ENCODE data around the gene ZSCAN23. TPM values are rescaled to one million over a fixed set of nuclear protein-coding genes. Genes with fewer than 3 reads are reported as not detected.

Gene ZSCAN23
- total and polyA plus RNA-seq, 9 of the 15 experiments (the other 6 are each of a cell fraction or from before 2014, with no cell fraction given) = 0.05 to 0.29 (median 0.21) TPM; not detected in 1

GRCh38 chr6:28489366-28490204 is 46.3 kb upstream of the ZSCAN23 start (continued):
- TF ChIP-seq ZBTB49 (CRISPR knock-in tag; IDR thresholded peaks at IDR 0.05; ENCODE audit: borderline replicate concordance) (no peak), BRF1 (IDR thresholded peaks at IDR 0.05; ENCODE audit: borderline replicate concordance, extremely low read depth, insufficient read length) (no peak), ZNF311 (CRISPR knock-in tag; IDR thresholded peaks at IDR 0.05) (no peak), ZNF778 (CRISPR knock-in tag; IDR thresholded peaks at IDR 0.05) (no peak), HLTF (IDR thresholded peaks at IDR 0.05) (peak; percentile 77; the same call in 1 of the 2 replicates), HDGF (IDR thresholded peaks at IDR 0.05) (0 out of 2 replicates have a peak, but pooled peaks have one; percentile 18), CBX2 (IDR thresholded peaks at IDR 0.05; ENCODE audit: insufficient read depth, low read length, poor library complexity, severe bottlenecking) (no peak), TOE1 (IDR thresholded peaks at IDR 0.05; ENCODE audit: borderline replicate concordance) (peak; percentile 93), TOE1 (CRISPR knock-in tag; IDR thresholded peaks at IDR 0.05; ENCODE audit: borderline replicate concordance, low read depth) (no peak; the same call in 1 of the 2 replicates), ZNF282 (CRISPR knock-in tag; IDR thresholded peaks at IDR 0.05) (no peak), ATF4 (CRISPR knock-in tag; IDR thresholded peaks at IDR 0.05) (0 out of 2 replicates have a peak, but pooled peaks have one; percentile 7), ETV6 (IDR thresholded peaks at IDR 0.05; ENCODE audit: borderline replicate concordance in 1 of 2, low read depth in 2 of 2, low read length in 1 of 2) (no peak), ETV6 (CRISPR knock-in tag; IDR thresholded peaks at IDR 0.05; ENCODE audit: borderline replicate concordance) (no peak), PCBP2 (IDR thresholded peaks at IDR 0.05; ENCODE audit: low read depth, low read length, poor library complexity, severe bottlenecking) (no peak), FOXA3 (CRISPR knock-in tag; conservative IDR thresholded peaks at IDR 0.05 in 1 of 2, IDR thresholded peaks at IDR 0.05 in 1 of 2) (no peak), TAL1 (IDR thresholded peaks at IDR 0.05) (no peak), ETV5 (CRISPR knock-in tag; IDR thresholded peaks at IDR 0.05; ENCODE audit: low read depth) (no peak), ZNF395 (CRISPR knock-in tag; IDR thresholded peaks at IDR 0.05) (no peak; the same call in none of the 2 replicates), ZNF232 (CRISPR knock-in tag; IDR thresholded peaks at IDR 0.05) (no peak), SIX5 (IDR thresholded peaks at IDR 0.05; ENCODE audit: borderline replicate concordance in 1 of 2, insufficient read depth in 1 of 2, low read depth in 1 of 2, low read length in 2 of 2) (no peak), ZNF184 (CRISPR knock-in tag; IDR thresholded peaks at IDR 0.05) (no peak), ZNF165 (CRISPR knock-in tag; IDR thresholded peaks at IDR 0.05; ENCODE audit: borderline replicate concordance) (no peak), HNRNPH1 (optimal IDR thresholded peaks at IDR 0.05; ENCODE audit: low read depth, low read length) (no peak), TARDBP (IDR thresholded peaks at IDR 0.05) (peak; percentile 90)
